Panc1 (cell line): ENCODE measurements around the gene NOTCH2. TPM values are rescaled to one million over a fixed set of nuclear protein-coding genes. Genes with fewer than 3 reads are reported as not detected.
"Not testable (repeated sequence)": the region's sequence is repeated elsewhere in the genome, so short reads cannot be mapped to it uniquely, and the experiment has no call there.

Source experiments
- ATAC-seq: fragments of 200-7000 bp; cut with Tn5 transposase; 2 replicates; pipeline ENCODE4 v1.9.1; 2020; ENCODE audit warnings: mild to moderate bottlenecking, moderate library complexity
- BruUV-seq: library from RNA; stranded (reverse); fragments of 400-500 nt; replicated peaks from 2 replicates; lab custom pipeline; 2021; lab: Mats Ljungman, UMichigan
- CTCF ChIA-PET: fragments of 300-600 bp; sonication (Branson Sonifier 250); formaldehyde crosslinking; loops from one replicate; lab custom pipeline; 2022; ENCODE audit warnings: antibody characterized with exemption; lab: Charles Lee
- POLR2A ChIA-PET: fragments of 300-600 bp; sonication (Branson Sonifier 250); formaldehyde crosslinking; loops from one replicate; lab custom pipeline; 2022; ENCODE audit warnings: antibody characterized with exemption; lab: Charles Lee
- DNase-seq: peaks from one replicate; pipeline ENCODE4 v3.0.0-alpha.2; 2010; ENCODE audit warnings: low read depth, low spot score
- H3K27ac ChIP-seq: 2 replicates; pipeline ENCODE4 v1.5.1; 2011; ENCODE audit warnings: mild to moderate bottlenecking, low read length, inconsistent platforms
- H3K27me3 ChIP-seq: fragments of 200-500 bp; sonication (Bioruptor generic); 2 replicates; pipeline ENCODE4 v1.6.0; 2014; ENCODE audit warnings: low read length, inconsistent platforms; ENCODE audit not compliant: control insufficient read depth, insufficient read depth
- H3K36me3 ChIP-seq: fragments of 200-500 bp; sonication (Bioruptor generic); 2 replicates; pipeline ENCODE4 v1.5.1; 2014; ENCODE audit warnings: inconsistent platforms, mild to moderate bottlenecking, low read length, moderate library complexity; ENCODE audit not compliant: control insufficient read depth, insufficient read depth
- H3K4me1 ChIP-seq: 2 replicates; pipeline ENCODE4 v1.5.1; 2011; ENCODE audit warnings: inconsistent platforms, mild to moderate bottlenecking, low read length, moderate library complexity; ENCODE audit not compliant: control insufficient read depth, insufficient read depth
- H3K4me3 ChIP-seq, 2 experiments: 2 replicates each; pipeline ENCODE4 v1.5.1; 2011 to 2012; ENCODE audit warnings: low read depth in 2 of 2, low read length in 2 of 2, mild to moderate bottlenecking in 2 of 2, inconsistent platforms in 1 of 2, moderate library complexity in 1 of 2
- H3K9me3 ChIP-seq: fragments of 200-500 bp; sonication (Bioruptor generic); 2 replicates; pipeline ENCODE4 v1.5.1; 2014; ENCODE audit warnings: low read depth, mild to moderate bottlenecking, inconsistent platforms, low read length, moderate library complexity; ENCODE audit not compliant: control insufficient read depth, insufficient read depth
- in situ Hi-C: cut with HindIII; loops from 2 replicates; pipeline ENCODE4 v1.10.0; 2016; ENCODE audit warnings: low sequenced_read_pairs, low pct_unique_long_range_greater_than_20kb
- intact Hi-C: fragments of 100-400 bp; cut with micrococcal nuclease; formaldehyde crosslinking; loops from one replicate; pipeline ENCODE4 v1.10.0; 2022; ENCODE audit not compliant: unreplicated experiment
- total RNA-seq: library from RNA; stranded (reverse); gene quantifications from one replicate; pipeline ENCODE4 v1.2.1, GENCODE V29; 2021; ENCODE audit not compliant: unreplicated experiment

NOTCH2 gene
- total RNA-seq, 1 experiment from 2014 or later = 191 TPM

DNA sequence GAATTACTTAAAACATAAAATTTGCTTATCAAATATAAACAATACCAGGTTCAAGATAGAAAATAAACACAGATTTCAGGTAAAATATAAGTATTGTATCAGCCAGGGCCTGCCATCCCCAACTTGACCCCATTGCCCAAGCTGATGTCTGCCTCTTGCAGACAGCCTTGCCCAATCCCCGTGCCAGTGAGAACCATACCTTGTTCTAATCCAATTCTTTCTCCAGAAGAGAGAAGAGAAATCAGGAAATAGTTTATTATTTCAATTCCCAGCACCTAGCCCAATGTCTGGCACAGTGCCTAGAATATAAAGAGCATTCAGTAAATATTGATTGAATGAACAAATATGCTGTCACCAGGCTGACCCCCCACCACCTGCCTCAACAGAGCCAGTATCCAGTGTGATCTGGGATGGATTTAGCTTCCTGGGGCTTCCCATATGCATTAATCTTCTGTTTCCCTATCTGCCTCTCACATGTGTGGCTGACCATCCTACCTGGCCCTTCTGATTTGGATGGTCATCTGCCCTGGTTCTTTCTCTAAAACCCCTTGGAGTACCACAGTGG, 27.6 kb upstream of the NOTCH2 start:
- H3K4me1 ChIP-seq, ATAC-seq, in situ Hi-C loops, intact Hi-C loops, H3K36me3 ChIP-seq, BruUV-seq, POLR2A ChIA-PET, DNase-seq, H3K4me3 ChIP-seq, CTCF ChIA-PET, H3K9me3 ChIP-seq, H3K27me3 ChIP-seq, H3K27ac ChIP-seq: not testable (repeated sequence)

DNA sequence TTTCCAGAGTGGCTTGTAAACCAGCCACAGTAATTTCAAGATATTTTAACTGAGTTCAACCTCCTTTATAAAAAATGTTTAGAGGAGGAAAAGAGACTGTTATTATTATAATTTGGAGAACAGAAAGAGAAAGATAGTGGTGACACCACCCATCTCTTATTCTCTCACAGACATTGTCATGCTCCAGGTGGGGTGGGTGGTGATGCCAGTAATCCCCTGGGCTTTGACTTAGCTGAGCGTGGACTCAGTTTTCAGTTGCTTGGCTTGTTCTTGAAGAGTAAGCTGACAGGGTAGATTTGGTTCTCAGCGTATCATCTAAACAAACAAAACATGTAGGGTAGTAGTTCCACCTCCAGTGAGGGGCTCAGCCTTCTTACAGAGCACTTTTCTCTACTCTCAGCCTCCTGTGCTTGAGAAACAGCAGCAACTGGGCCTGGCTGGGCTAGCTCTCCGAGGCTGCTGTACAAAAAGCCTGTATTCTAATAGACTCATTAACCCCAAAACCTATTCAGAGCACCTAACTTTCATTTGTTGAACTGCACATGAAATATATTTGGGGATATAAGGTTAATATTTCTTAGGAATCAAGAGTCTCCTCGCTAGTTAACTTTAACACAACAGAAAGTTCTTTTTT, 24.2 kb upstream of the NOTCH2 start:
- H3K27me3 ChIP-seq, H3K4me3 ChIP-seq, intact Hi-C loops, DNase-seq, ATAC-seq, POLR2A ChIA-PET, in situ Hi-C loops, H3K27ac ChIP-seq, H3K4me1 ChIP-seq, BruUV-seq, H3K36me3 ChIP-seq, H3K9me3 ChIP-seq, CTCF ChIA-PET: not testable (repeated sequence)

DNA sequence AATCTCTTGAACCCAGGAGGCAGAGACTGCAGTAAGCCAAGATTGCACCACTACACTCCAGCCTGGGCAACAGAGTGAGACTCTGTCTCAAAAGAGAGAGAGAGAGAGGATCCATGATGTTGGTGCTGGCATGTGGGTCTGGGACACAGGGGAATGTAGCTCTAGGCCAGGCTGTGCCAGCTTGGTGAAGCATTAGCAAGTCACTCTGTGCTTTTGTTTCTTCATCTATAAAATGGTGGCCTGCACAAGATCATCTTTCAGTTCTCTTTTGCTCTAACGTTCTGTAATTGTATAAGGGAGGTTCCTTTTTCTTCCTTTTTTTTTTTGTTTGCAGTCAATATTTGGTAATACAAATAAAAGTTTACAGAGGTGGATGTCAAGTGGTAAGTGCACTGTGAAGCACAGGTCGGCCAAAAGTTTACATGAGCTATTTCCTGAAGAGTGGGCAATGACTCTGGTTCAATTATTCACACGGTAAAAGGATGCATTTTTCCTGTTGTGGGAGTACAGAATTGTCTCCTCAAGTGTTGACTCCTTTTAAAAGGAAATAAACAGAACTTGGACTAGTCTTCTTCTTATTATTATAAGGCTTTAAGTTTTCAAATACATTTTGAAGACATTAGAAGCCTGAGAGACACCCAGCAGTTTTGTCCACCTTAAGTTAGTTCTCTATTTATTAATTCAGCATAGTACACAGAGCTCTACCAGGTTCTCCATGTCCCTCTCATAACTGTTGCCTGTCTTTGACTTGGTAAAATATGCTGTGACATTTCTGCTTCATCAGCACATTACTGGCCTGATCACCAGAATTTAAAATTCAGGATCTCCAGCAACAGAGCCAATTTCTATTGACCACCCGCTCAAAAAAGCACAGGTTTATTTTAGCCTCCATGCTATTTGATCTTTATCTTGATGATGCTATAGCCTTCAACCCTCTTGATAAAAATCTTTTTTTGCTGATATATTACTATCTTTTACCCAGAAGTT, 23.1 kb upstream of the NOTCH2 start:
- intact Hi-C loops, POLR2A ChIA-PET: not testable (repeated sequence)

DNA sequence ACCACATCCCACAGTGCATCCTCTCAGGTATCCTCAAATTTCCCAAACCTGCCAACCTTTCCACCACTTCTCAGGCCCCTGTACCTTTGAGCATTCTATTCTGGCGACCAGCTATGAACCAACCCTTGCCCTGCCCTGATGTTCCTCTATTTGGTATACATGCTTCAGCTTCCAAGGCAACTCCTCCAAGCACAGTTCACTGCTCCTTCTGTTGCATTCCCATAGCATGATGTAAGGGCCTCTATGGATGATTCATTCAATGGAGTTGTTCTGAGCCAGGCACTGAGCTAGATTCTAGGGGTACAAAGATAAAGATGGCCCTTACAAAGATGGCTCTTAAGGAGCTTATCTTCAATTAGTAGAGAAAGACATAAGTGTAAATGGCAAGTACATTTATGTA, 21.4 kb upstream of the NOTCH2 start:
- BruUV-seq, H3K4me1 ChIP-seq, H3K27me3 ChIP-seq, H3K27ac ChIP-seq, intact Hi-C loops, DNase-seq, CTCF ChIA-PET, H3K9me3 ChIP-seq, H3K36me3 ChIP-seq, H3K4me3 ChIP-seq, in situ Hi-C loops, POLR2A ChIA-PET: not testable (repeated sequence)
- peak; percentile 70 for ATAC-seq

More for the DNA sequence above, 23.1 kb upstream of the NOTCH2 start:
- H3K36me3 ChIP-seq, DNase-seq, H3K4me1 ChIP-seq, CTCF ChIA-PET, ATAC-seq, H3K27ac ChIP-seq, H3K4me3 ChIP-seq, BruUV-seq, H3K27me3 ChIP-seq, in situ Hi-C loops, H3K9me3 ChIP-seq: not testable (repeated sequence)

DNA sequence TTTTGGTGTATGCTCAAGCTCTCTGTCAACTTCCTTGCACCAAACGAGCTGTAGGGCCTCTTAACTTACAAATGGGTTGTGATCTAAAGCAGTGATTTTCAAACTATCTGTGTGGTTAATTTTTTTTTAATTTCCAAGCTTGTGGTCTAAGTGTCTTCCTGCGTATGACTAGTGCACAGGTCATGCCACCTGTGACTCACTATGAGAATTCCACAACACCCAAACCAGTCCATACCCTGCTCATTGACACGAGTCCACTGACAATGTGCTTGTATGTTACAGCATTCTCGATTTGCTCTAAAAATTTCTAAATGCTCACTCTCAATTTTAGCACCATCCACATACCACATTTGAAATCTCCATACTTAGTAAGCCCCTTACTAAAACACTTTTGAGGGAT, 18.5 kb upstream of the NOTCH2 start:
- H3K27me3 ChIP-seq, ATAC-seq, intact Hi-C loops, POLR2A ChIA-PET, H3K27ac ChIP-seq, BruUV-seq, H3K4me3 ChIP-seq, H3K36me3 ChIP-seq, in situ Hi-C loops, H3K4me1 ChIP-seq, H3K9me3 ChIP-seq, CTCF ChIA-PET: not testable (repeated sequence)
- peak; percentile 45 for DNase-seq

DNA sequence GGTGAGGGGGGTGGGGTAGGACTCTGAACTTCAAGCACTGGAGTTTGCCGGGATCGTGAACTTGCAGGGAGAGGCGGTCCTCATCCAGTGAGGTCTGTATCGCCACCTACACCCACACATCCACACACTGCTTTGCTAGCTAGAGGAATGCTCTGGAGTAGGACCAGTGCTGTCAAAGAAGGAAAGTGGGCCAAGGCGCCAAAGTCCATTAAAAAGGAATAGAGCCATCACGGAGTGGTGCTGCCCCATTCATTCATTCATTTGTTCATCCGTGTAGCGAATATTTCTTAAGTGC, 405 bp upstream of the NOTCH2 start:
- ATAC-seq, H3K27me3 ChIP-seq, intact Hi-C loops, H3K27ac ChIP-seq, DNase-seq, CTCF ChIA-PET, H3K36me3 ChIP-seq, POLR2A ChIA-PET, BruUV-seq, in situ Hi-C loops, H3K9me3 ChIP-seq, H3K4me3 ChIP-seq, H3K4me1 ChIP-seq: not testable (repeated sequence)

DNA sequence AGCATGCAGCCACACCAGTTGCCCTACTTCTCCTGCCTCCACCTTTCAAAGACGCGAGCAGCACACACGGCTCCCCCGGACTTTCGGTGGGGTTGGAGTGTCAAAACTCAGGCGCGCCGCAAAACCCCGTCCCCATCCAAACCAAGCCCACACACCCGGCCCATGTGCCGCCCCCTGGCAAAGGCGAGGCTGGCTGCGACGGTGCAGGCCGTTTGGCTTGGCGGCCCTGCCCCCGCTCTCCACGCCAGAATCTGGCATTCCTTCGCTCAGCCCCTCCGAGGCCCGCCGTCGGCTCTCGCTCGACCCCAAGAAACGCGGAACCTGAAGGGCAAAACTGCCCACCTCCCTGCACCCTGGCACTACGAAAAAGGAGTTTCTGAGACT, 787 bp downstream of the NOTCH2 start:
- H3K27ac ChIP-seq, H3K4me1 ChIP-seq, in situ Hi-C loops, intact Hi-C loops, DNase-seq, CTCF ChIA-PET, H3K9me3 ChIP-seq, BruUV-seq, ATAC-seq, H3K36me3 ChIP-seq, POLR2A ChIA-PET, H3K27me3 ChIP-seq: not testable (repeated sequence)
- peak overlapping the region; percentile 47 to 53 for H3K4me3 ChIP-seq
